ENCODE data around the gene C10orf120.

Gene C10orf120

DNA sequence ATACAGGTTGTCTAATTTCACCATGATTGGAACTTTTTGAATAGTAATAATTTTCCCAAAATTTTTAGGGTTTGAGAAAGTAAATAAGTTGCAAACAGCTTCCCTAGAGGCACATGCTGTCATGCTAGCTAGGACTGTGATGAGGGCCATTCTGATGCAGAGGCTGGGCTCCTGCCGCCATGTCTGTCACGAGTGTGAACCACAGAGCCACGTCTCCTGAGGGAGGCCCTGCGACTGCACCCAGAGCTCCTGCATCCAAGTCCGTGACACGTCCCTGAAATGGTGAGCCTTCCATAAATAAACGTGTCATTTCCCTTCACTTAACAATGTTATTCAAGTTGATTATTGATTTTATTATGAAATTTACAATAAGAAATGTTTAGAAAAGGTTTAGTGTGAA lies 40.0 kb downstream of the C10orf120 start:
- DNase-seq, result no peak

DNA sequence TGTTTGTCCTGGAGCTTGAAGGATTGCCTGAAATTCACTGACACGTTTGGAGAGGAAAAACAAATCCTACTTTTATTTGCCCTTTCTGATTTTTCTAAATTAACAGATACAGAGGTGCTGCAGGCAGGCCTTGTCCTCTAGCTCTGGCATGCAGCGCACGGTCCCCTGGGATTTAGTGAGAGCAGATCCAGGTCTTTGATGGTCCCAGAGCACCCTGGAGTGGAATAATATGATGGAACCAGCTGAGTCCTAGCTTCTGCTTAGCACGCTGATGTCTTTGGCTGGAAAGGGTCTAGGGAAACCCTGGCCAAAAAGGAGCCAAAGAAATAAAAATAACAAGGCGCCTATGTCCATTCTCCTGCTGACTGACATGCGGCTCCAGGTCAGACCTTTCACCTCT lies 40.5 kb downstream of the C10orf120 start:
- DNase-seq, result no peak

DNA sequence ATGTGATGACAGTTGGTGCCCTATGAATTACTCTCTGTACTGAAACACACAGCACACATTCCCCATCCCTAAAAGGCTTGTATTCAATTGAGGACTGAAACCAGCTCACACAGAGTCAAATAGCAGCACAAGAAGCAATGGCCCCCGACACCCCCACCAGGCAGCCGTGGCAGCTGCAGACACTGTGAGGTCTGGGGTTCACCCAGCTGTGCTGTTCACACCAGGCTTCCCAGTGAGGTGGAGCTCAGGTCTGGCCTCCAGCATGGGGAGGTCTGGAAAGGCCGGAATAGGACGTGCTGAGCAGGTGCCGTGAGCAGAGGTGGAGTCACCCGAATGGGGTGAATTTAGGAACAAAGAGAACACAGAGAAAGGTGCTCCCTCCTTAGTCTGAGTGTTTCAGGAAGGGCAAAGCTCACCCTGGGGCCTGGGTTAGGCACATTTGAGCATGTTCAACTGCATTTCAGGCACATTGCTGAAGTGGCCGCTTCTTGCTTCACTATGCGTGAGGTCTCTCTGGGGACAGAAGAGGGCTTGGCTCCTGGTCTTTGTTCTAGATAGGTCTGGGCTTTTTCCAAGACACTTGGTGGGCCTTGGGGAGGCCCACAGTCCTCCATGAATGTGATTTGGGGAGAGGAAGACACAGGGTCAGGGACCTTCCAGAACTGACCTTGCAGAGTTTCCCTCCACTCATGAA lies 41.1 kb downstream of the C10orf120 start:
- DNase-seq, result no peak

DNA sequence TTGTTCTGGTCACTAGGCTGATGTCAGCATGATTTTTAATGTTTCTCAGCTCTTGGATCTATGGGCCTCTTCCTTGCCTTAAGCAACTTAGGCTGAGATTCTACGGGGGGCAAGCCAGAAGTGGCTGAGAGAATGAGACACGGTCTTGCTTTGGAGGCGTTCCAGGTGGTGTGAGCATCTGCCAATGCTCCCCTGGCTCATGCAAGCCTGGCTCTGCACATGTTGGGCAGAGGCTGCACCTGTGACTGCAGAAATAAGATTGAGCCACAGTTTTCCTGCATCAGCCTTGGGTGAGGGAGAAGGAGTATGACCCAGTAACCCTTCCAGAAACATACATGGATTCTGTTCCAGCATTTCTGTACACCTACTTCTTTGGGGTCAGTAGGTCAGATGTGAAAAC lies 41.9 kb downstream of the C10orf120 start:
- DNase-seq, result no peak

DNA sequence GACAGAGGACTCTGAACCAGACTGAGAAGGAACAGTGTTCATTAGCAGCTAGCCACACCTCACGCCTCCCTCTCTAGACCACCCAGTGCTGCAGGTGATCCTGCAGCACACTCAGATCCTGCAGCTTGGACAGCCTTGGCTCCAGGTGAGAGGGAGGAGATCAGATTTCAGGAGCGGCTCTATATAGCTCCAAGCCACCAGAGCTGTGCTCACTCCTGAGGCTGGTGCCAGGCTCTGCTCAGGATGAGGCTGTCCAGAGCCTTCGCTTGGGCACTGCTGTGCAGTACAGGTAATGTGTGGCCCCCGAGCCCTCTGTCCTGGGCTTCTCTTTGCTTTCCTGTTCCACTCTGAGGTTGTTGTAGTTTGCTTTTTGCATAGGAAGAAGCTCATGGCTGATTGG lies 42.4 kb downstream of the C10orf120 start:
- no peak for DNase-seq

DNA sequence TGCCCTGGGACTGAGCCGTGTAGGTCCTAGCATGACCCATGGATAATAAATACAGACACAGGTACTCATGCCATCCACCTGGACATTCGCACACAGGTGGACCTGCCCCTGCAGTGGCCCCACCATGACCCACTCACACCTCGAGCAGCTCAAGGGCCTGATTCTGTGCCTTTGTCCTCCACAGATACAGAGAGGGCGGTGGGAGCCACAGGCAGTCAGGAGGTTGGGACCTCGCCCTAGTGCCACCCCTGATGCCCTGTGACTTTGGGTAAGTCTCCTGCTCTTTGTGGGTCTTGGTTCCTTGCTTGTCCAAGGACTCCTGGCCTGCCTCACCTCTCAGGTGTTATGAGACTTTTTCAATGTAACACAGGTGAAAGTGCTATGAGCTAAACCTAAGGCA lies 42.9 kb downstream of the C10orf120 start:
- no peak for DNase-seq

DNA sequence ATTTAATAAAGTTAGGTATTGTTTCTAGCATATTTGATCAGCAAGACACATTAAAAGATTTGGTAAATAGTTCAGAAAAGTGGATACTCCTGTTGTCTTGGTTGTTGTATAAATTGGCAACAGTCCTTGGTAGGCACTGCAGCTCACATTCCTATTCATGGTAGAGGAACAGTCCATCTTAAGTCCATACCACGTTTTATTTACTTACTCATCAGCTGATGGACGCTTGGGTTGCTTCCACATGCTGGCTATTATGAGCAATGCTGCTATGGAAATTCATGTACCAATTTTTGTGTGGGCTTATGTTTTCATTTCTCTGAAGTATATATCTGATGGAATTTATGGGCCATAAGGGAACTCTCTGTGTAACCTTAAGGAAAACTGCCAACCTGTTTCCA lies 43.3 kb downstream of the C10orf120 start:
- DNase-seq, result no peak

DNA sequence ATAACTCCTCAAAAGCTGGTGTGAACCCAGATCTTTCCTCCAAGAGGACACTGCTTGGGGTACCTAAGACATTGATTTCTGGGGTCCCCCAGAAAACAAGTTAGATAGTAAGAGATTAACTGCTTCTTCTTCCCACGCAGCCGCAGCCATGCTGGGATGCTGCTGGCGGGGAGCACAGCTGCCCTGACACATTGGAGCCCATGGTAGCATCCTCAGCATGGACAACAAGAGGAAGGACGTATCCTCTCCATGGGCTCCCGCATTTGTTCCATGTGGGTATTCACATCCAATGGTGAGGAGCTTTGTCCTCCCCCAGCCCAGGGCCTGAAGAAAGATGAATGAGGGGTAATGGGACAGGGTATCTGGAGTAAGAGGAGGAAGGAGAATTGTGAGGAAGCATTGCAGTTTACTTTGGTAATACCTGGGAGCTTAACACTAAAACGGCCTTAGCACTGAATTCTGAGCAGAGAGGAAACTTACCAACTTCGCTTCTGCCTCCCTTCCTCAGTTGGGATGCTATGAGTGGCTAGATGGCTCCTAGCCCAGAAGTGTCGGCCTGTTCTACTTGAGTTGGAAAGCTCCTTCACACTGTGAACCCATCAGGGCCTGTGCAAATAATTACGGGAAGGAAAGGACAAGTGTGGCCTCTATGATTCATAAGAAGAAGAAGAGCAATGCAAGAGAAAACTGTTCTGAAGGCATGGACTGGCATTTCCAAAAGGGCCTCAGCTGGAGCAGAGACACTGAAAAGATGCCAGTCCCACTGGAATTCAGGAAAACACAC lies 43.9 kb downstream of the C10orf120 start:
- DNase-seq, result no peak

DNA sequence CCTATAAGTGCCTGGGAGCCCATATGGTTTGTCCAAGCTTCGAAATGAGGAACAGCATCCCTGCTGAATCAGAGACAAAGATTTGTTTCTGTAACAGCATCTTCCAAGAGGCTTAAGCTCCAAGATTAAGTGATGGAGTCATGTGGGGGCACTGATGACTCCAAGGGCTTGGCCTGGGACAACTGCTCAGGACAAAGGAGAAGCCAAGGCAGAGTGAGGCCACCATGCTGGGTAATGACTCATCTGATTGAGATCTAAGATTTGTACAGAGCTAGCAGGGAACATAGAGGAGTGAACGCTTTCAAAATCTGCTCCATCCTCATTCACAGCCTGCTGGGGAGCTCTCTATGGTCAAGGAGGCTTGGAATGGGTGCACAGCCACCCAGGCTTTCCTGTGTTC lies 49.3 kb downstream of the C10orf120 start:
- no peak for DNase-seq

DNA sequence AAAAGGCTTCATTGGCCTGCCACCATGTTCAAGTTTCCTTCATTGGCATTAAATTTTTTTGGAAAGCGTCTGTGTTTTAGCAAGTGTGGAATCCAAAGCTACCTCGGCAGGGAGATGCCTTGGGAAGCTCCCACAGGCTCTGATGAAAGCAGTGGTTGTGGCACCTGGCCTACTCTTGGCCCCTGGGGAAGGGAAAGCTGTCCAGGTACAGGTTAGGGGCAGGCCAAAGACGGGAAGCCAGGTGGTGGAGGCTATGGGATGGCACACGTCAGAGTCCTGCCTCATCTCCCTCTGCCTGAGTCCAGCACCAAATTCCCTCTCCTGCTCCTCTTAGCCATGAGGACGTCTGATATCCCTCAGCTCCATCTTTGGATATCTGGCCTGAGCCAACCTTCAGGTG lies 49.7 kb downstream of the C10orf120 start:
- DNase-seq, result no peak

DNA sequence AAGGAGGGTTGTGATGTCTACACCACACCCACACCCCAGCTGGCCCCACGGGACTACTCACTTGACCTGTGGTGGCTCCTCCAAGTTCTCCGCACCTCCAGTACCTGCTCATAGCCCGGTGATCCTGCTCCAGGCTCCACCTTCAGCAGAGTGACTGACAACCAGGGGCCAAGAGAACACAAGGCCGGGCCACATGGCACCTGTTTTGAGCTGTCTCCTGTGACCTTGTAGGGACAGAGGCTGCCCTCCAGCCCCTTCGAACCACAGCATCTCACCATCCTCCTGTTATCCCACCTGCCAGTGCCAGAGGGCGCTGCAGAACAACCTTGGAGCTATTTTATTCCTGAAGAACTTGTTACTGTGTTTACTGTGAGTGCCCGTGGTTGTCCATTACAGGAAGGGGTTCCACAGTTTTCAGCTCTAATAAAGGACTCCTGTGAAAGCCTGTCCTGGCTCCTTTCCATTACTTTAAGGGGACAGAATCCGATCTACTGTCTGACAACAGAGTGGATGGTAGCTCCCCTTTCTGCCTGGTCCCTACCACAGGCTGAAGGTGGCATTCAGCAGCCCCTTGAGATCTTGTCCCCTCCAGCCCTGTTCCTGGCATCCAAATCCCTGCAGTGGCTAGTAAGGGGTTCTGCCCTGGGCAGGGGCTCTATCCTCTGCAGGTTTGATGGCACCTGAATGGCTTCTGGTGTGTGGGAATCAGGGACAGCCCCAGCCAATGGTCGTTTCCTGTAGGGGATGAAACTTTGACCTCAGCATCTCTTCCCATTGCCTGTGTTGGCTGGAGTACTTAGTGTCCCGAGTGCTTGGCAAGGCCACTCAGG lies 50.8 kb downstream of the C10orf120 start:
- DNase-seq, result peak in 1 of 2 experiments; percentile 5

Data from stimulated activated CD4-positive, alpha-beta T cell treated with anti-CD3 and anti-CD28 coated beads, Interleukin-4, amount 100 ng/mL, for 4 hours (primary cell).